ENCODE data around the gene ZNF394.

DNA sequence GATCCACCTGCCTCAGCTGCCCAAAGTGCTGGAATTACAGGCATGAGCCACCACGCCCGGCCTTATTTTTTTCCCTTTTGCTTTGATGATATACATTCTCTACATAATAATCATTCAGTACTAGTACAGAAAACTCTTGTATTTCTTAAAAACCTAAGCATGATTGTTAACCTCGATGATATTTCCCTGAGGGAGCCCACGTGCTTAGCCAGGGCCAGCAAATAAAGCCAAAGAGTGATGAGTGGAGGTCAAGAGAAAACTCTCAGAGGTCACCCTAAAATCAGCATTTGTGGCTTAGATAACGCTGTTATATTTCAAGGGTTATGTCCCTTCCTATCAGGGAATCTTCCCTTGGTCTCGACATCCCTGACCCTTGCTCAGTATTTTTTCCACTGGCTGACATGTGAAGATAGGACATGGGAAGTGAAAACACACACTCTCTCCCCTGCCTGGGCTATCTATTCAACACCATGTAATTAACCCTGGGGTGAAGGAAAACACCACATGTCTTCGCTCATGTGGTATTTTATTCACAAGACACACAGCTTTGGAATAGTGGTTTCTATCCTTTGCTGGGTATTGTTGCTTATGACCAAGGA, 39.2 kb upstream of the ZNF394 start:
- TF ChIP-seq, protein P1, sequence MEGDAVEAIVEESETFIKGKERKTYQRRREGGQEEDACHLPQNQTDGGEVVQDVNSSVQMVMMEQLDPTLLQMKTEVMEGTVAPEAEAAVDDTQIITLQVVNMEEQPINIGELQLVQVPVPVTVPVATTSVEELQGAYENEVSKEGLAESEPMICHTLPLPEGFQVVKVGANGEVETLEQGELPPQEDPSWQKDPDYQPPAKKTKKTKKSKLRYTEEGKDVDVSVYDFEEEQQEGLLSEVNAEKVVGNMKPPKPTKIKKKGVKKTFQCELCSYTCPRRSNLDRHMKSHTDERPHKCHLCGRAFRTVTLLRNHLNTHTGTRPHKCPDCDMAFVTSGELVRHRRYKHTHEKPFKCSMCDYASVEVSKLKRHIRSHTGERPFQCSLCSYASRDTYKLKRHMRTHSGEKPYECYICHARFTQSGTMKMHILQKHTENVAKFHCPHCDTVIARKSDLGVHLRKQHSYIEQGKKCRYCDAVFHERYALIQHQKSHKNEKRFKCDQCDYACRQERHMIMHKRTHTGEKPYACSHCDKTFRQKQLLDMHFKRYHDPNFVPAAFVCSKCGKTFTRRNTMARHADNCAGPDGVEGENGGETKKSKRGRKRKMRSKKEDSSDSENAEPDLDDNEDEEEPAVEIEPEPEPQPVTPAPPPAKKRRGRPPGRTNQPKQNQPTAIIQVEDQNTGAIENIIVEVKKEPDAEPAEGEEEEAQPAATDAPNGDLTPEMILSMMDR (IDR thresholded peaks at IDR 0.05; ENCODE audit: insufficient read depth, low read length, poor library complexity, severe bottlenecking): no peak
- TF ChIP-seq EZH2phosphoT487 (conservative IDR thresholded peaks at IDR 0.05; ENCODE audit: low read length): no peak

Data from SU-DHL-6 (cell line).